Inflammatory macrophage treated with lipopolysaccharide for 4 hours (primary cell): ENCODE measurements around the gene DYNLRB1.
"Not testable (repeated sequence)": the region's sequence is repeated elsewhere in the genome, so short reads cannot be mapped to it uniquely, and the experiment has no call there.

Experiments
- DNase-seq: peaks from one replicate; pipeline ENCODE4 v3.0.0-alpha.2; 2020

The DYNLRB1 gene

GRCh38 chr20:34516247-34517113 is at the start of gene DYNLRB1:
TSS of gene DYNLRB1 (plus strand) at chr20:34516422. CDS start at chr20:34516459, 37 bp downstream.
- peak; percentile 98 for DNase-seq

- no peak for DNase-seq
These were observed 47.3 kb upstream of the DYNLRB1 start for GRCh38 chr20:34468951-34469350.

- peak; percentile 87 for DNase-seq
These were observed 43.8 kb upstream of the DYNLRB1 start for GRCh38 chr20:34472246-34472925.

GRCh38 chr20:34473262-34473883 is 42.8 kb upstream of the DYNLRB1 start:
- peak; percentile 24 for DNase-seq

- peak; percentile 28 for DNase-seq
These were observed 40.1 kb upstream of the DYNLRB1 start for GRCh38 chr20:34475979-34476736.

GRCh38 chr20:34479627-34480026 is 36.6 kb upstream of the DYNLRB1 start:
- DNase-seq: peak; percentile 11

- DNase-seq: not testable (repeated sequence)
These were observed 34.1 kb upstream of the DYNLRB1 start for GRCh38 chr20:34482154-34482553.

- DNase-seq: peak; percentile 36
These were observed 32.5 kb upstream of the DYNLRB1 start for GRCh38 chr20:34483585-34484220.

GRCh38 chr20:34485068-34485634 is 31.1 kb upstream of the DYNLRB1 start:
- DNase-seq: no peak

- peak; percentile 72 for DNase-seq
These were observed 24.8 kb upstream of the DYNLRB1 start for GRCh38 chr20:34491226-34491931.

- no peak for DNase-seq
These were observed 24.2 kb upstream of the DYNLRB1 start for GRCh38 chr20:34491932-34492509.

GRCh38 chr20:34493646-34494045 is 22.6 kb upstream of the DYNLRB1 start:
- DNase-seq: no peak

GRCh38 chr20:34495307-34495706 is 20.9 kb upstream of the DYNLRB1 start:
- DNase-seq: no peak

GRCh38 chr20:34495916-34496315 is 20.3 kb upstream of the DYNLRB1 start:
- DNase-seq: no peak

- DNase-seq: not testable (repeated sequence)
These were observed 18.6 kb upstream of the DYNLRB1 start for GRCh38 chr20:34497596-34497995.

GRCh38 chr20:34500823-34501222 is 15.4 kb upstream of the DYNLRB1 start:
- DNase-seq: no peak

- DNase-seq: no peak
These were observed 9.7 kb upstream of the DYNLRB1 start for GRCh38 chr20:34506480-34506879.

- no peak for DNase-seq
These were observed 8.4 kb upstream of the DYNLRB1 start for GRCh38 chr20:34507702-34508413.

- DNase-seq: no peak
These were observed 5.6 kb upstream of the DYNLRB1 start for GRCh38 chr20:34510575-34510974.

- DNase-seq: no peak
These were observed 4.3 kb upstream of the DYNLRB1 start for GRCh38 chr20:34511891-34512265.
